Gastrocnemius medialis (tissue), 4 donors: ENCODE results near the gene STH.

Experiments used
- POLR2A ChIP-seq, 2 donors: fragments of 450-650 bp; IDR thresholded peaks; one replicate each; pipeline ENCODE4 v1.6.1; 2017; ENCODE audit warnings: antibody characterized with exemption in 2 of 2, mild to moderate bottlenecking in 2 of 2, moderate library complexity in 2 of 2
- TF ChIP-seq, protein P1 (sequence below), 5 experiments: fragments of 450-650 bp in 3 of 5; fragments of 200-600 bp in 2 of 5; sonication (generic) in 2 of 5; IDR thresholded peaks in 4 of 5; conservative IDR thresholded peaks in 1 of 5; 1 replicate in 4 of 5; 2 replicates in 1 of 5; pipeline ENCODE4 v1.5.1; 2016 to 2019; ENCODE audit warnings: antibody characterized with exemption in 5 of 5, mild to moderate bottlenecking in 3 of 5, moderate library complexity in 3 of 5

DNA sequence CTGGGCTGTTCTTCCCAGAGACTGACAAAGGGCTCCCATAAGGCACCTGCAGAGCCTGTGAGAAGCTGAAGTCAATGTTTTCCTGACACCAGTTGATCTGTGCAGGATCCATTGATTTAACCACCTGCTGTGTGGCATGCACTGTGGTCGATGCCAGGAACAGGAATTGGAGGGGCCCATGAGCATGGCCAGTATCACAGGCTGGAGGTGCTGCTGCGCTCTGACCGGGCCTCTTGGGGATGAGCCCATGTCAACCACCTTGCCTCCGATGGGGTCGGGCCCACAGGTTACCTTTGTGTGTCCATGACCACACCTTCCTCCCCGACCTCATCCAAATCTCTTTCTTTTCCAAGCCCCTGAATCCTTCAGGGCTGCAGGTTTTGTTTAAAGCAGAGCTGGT, 18.2 kb upstream of the STH start:
- TF ChIP-seq, protein P1, sequence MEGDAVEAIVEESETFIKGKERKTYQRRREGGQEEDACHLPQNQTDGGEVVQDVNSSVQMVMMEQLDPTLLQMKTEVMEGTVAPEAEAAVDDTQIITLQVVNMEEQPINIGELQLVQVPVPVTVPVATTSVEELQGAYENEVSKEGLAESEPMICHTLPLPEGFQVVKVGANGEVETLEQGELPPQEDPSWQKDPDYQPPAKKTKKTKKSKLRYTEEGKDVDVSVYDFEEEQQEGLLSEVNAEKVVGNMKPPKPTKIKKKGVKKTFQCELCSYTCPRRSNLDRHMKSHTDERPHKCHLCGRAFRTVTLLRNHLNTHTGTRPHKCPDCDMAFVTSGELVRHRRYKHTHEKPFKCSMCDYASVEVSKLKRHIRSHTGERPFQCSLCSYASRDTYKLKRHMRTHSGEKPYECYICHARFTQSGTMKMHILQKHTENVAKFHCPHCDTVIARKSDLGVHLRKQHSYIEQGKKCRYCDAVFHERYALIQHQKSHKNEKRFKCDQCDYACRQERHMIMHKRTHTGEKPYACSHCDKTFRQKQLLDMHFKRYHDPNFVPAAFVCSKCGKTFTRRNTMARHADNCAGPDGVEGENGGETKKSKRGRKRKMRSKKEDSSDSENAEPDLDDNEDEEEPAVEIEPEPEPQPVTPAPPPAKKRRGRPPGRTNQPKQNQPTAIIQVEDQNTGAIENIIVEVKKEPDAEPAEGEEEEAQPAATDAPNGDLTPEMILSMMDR (IDR thresholded peaks at IDR 0.05 in 4 of 5, conservative IDR thresholded peaks at IDR 0.05 in 1 of 5), result no peak
- no peak for TF ChIP-seq POLR2A (IDR thresholded peaks at IDR 0.05)
